ENCODE data around the gene SRF. TPM values are rescaled to one million over a fixed set of nuclear protein-coding genes. Genes with fewer than 3 reads are reported as not detected.
"Not testable (repeated sequence)": the region's sequence is repeated elsewhere in the genome, so short reads cannot be mapped to it uniquely, and the experiment has no call there.

Gene SRF
- total RNA-seq, 2 donors from 2014 or later: 59.4 to 116 TPM

GRCh38 chr6:43138267-43138666 lies 32.8 kb upstream of the SRF start:
- no peak overlapping the region for H3K4me3 ChIP-seq
- no peak for TF ChIP-seq CTCF (IDR thresholded peaks at IDR 0.05)
- no peak for DNase-seq (ENCODE audit: low spot score)
- peaks cover 0 to 6% of the 10 kb centered on the region in 2 donors for H3K4me1 ChIP-seq
- no peaks in the 10 kb centered on the region for H3K27me3 ChIP-seq
- no peak overlapping the region for H3K27ac ChIP-seq
- H3K9me3 ChIP-seq: no peaks in the 10 kb centered on the region
- H3K36me3 ChIP-seq: no peaks in the 10 kb centered on the region

GRCh38 chr6:43139973-43140372 lies 31.1 kb upstream of the SRF start:
- DNase-seq (ENCODE audit: low spot score); H3K9me3 ChIP-seq; H3K4me3 ChIP-seq; H3K36me3 ChIP-seq; H3K27ac ChIP-seq; H3K27me3 ChIP-seq: not testable (repeated sequence)
- H3K4me1 ChIP-seq: peaks cover 0 to 14% of the 10 kb centered on the region in 2 donors

GRCh38 chr6:43141644-43142043 lies 29.4 kb upstream of the SRF start:
- peaks cover 0 to 14% of the 10 kb centered on the region in 2 donors for H3K4me1 ChIP-seq
- no peaks in the 10 kb centered on the region for H3K36me3 ChIP-seq
- H3K9me3 ChIP-seq: no peaks in the 10 kb centered on the region
- H3K27me3 ChIP-seq: no peaks in the 10 kb centered on the region
- no peak for DNase-seq (ENCODE audit: low spot score)
- H3K27ac ChIP-seq: no peak overlapping the region
- no peak for TF ChIP-seq CTCF (IDR thresholded peaks at IDR 0.05)
- no peak overlapping the region for H3K4me3 ChIP-seq

- H3K4me1 ChIP-seq: peaks cover 0 to 14% of the 10 kb centered on the region in 2 donors
Measured at GRCh38 chr6:43142101-43142500, 29.0 kb upstream of the SRF start.

GRCh38 chr6:43143235-43144128 lies 27.6 kb upstream of the SRF start:
- peak overlapping the region in 1 of 2 donors; percentile 12 for H3K4me3 ChIP-seq
- peak overlapping the region; percentile 33 to 37 for H3K27ac ChIP-seq
- H3K9me3 ChIP-seq: no peaks in the 10 kb centered on the region
- TF ChIP-seq CTCF (IDR thresholded peaks at IDR 0.05): peak; percentile 91 to 97
- DNase-seq (ENCODE audit: low spot score): peak; percentile 88
- H3K36me3 ChIP-seq: no peaks in the 10 kb centered on the region
- H3K4me1 ChIP-seq: peaks cover 0 to 14% of the 10 kb centered on the region in 2 donors
- H3K27me3 ChIP-seq: no peaks in the 10 kb centered on the region

More at GRCh38 chr6:43142101-43142500, 29.0 kb upstream of the SRF start:
- TF ChIP-seq CTCF (IDR thresholded peaks at IDR 0.05): no peak
- no peak for DNase-seq (ENCODE audit: low spot score)
- no peaks in the 10 kb centered on the region for H3K9me3 ChIP-seq
- no peak overlapping the region for H3K27ac ChIP-seq
- H3K36me3 ChIP-seq: no peaks in the 10 kb centered on the region
- no peaks in the 10 kb centered on the region for H3K27me3 ChIP-seq
- H3K4me3 ChIP-seq: no peak overlapping the region

GRCh38 chr6:43144879-43145278 lies 26.2 kb upstream of the SRF start:
- no peak overlapping the region for H3K4me3 ChIP-seq
- no peaks in the 10 kb centered on the region for H3K27me3 ChIP-seq
- H3K36me3 ChIP-seq: no peaks in the 10 kb centered on the region
- DNase-seq (ENCODE audit: low spot score): no peak
- no peak overlapping the region for H3K27ac ChIP-seq
- peaks cover 0 to 14% of the 10 kb centered on the region in 2 donors for H3K4me1 ChIP-seq
- TF ChIP-seq CTCF (IDR thresholded peaks at IDR 0.05): no peak
- H3K9me3 ChIP-seq: no peaks in the 10 kb centered on the region

All from right atrium auricular region (tissue), 2 donors.